OCI-LY7 (cell line): ENCODE measurements around the gene SGTA. TPM values are rescaled to one million over a fixed set of nuclear protein-coding genes. Genes with fewer than 3 reads are reported as not detected.

Experiments used
- BruUV-seq: library from RNA; stranded (reverse); fragments of 400-500 nt; replicated peaks from 2 replicates; lab custom pipeline; 2021; lab: Mats Ljungman, UMichigan
- CTCF ChIA-PET: fragments of 300-600 bp; sonication (Branson Sonifier 250); formaldehyde crosslinking; loops from one replicate; lab custom pipeline; 2022; ENCODE audit warnings: antibody characterized with exemption; ENCODE audit not compliant: unreplicated experiment; lab: Charles Lee
- POLR2A ChIA-PET: fragments of 300-600 bp; sonication (Branson Sonifier 250); formaldehyde crosslinking; loops from one replicate; lab custom pipeline; 2022; ENCODE audit warnings: antibody characterized with exemption; lab: Charles Lee
- DNase-seq: peaks from one replicate; pipeline ENCODE4 v3.0.0-alpha.2; 2015; ENCODE audit warnings: low spot score
- H2AFZ ChIP-seq: fragments of 200-600 bp; sonication (generic), shearing (Covaris generic); 2 replicates; pipeline ENCODE4 v1.6.1; 2014; ENCODE audit warnings: mild to moderate bottlenecking, antibody characterized with exemption, low read length, moderate library complexity
- H3K27ac ChIP-seq: fragments of 200-600 bp; sonication (generic); 2 replicates; pipeline ENCODE4 v1.5.1; 2014; ENCODE audit warnings: mixed run types, low read depth, mild to moderate bottlenecking, moderate library complexity, low read length, inconsistent platforms; ENCODE audit not compliant: poor library complexity, severe bottlenecking
- H3K36me3 ChIP-seq: fragments of 200-600 bp; sonication (generic); 2 replicates; pipeline ENCODE4 v1.6.1; 2014; ENCODE audit warnings: mild to moderate bottlenecking, antibody characterized with exemption, low read length, moderate library complexity, mixed read lengths; ENCODE audit not compliant: insufficient read depth
- H3K4me1 ChIP-seq: fragments of 200-600 bp; sonication (generic); 2 replicates; pipeline ENCODE4 v1.5.1; 2014; ENCODE audit warnings: mild to moderate bottlenecking, low read length; ENCODE audit not compliant: insufficient read depth, poor library complexity, severe bottlenecking
- H3K4me2 ChIP-seq: fragments of 200-600 bp; sonication (generic); 2 replicates; pipeline ENCODE4 v1.6.1; 2014; ENCODE audit warnings: mild to moderate bottlenecking, low read length
- H3K4me3 ChIP-seq: fragments of 200-600 bp; sonication (generic); 2 replicates; pipeline ENCODE4 v1.5.1; 2014; ENCODE audit warnings: mild to moderate bottlenecking, low read depth, low read length; ENCODE audit not compliant: poor library complexity, severe bottlenecking
- H3K79me2 ChIP-seq: fragments of 200-600 bp; sonication (generic); 2 replicates; pipeline ENCODE4 v1.6.1; 2016; ENCODE audit warnings: low read depth, mild to moderate bottlenecking, low read length, moderate library complexity, mixed read lengths; ENCODE audit not compliant: insufficient read depth
- H3K9me2 ChIP-seq: fragments of 200-600 bp; sonication (generic); 2 replicates; pipeline ENCODE4 v1.6.1; 2016; ENCODE audit warnings: mild to moderate bottlenecking, low read length, mixed read lengths; ENCODE audit not compliant: insufficient read depth
- H3K9me3 ChIP-seq: fragments of 200-600 bp; sonication (generic); 2 replicates; pipeline ENCODE4 v1.6.1; 2014; ENCODE audit warnings: mild to moderate bottlenecking, mixed run types, low read length, mixed read lengths
- H4K20me1 ChIP-seq: fragments of 200-600 bp; sonication (generic); 2 replicates; pipeline ENCODE4 v1.6.1; 2014; ENCODE audit warnings: mild to moderate bottlenecking, antibody characterized with exemption, low read length, moderate library complexity, mixed read lengths; ENCODE audit not compliant: insufficient read depth
- CTCF ChIP-seq: fragments of 200-600 bp; sonication (generic); conservative IDR thresholded peaks from 2 replicates; pipeline ENCODE4 v1.5.1; 2014; ENCODE audit warnings: mild to moderate bottlenecking, antibody characterized with exemption, low read length, moderate library complexity, mixed read lengths
- EZH2phosphoT487 ChIP-seq: fragments of 200-600 bp; sonication (generic); IDR thresholded peaks from 2 replicates; pipeline ENCODE4 v1.6.1; 2018; ENCODE audit warnings: low read depth, borderline replicate concordance, mild to moderate bottlenecking, mixed run types, antibody characterized with exemption, low read length, moderate library complexity, mixed read lengths
- intact Hi-C: fragments of 100-400 bp; cut with micrococcal nuclease; formaldehyde crosslinking; loops from one replicate; pipeline ENCODE4 v1.10.0; 2022; ENCODE audit not compliant: unreplicated experiment
- total RNA-seq, 2 experiments: library from RNA; depleted of rRNA in 1 of 2; stranded (reverse); fragments of >200 nt in 1 of 2; shearing (Covaris generic) in 1 of 2; gene quantifications; 2 replicates each; pipeline ENCODE4 v1.2.3, GENCODE V29; 2014 to 2022

Gene SGTA
- total RNA-seq, 2 experiments from 2014 or later = 68.2 to 82.4 TPM

DNA sequence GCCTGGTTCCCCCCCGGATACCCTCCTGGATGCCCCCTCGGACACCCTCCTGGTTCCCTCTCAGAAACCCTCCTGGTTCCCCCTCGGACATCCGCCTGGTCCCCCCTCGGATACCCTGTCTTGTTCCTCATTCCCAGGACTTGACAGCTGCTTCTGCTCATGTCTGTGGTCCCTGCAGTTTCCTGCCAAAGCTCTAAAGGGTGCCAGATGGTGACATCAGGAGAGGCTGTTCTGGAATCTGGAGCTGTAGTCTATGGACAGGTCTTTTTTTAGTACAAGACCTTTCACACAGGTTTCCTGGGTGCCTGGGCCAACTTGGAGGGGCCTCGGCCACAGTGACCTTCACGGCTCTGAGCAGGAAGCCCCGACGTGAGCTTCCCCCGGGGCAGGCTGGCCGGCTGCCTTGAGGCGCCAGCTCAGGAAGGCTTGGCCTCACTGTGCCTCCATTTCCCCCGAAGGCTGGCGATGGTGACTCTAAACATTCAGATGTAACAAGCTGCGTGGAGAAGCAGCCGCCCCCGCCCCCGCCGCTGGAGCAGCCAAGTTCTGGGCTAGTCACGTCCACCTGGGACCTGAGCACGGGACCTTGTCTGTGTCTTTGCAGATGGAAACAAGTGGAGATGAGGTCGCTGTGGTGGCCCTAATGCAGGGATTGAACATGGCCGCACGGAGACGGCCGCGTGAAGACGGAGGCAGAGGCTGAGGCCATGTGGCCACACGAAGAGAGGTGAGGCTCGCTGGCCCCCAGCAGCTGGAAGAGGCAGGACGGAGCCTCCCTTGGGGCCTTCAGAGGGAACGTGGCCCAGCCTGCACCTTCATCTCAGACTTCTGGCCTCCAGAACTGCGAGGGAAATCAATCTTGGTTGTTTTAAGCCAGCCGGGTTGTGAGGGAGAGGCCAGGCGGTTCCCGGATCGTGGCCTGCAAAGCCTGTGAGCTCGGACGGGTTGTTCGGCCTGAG is 12.7 kb downstream of the SGTA start:
- peaks cover 11% of the 10 kb centered on the region for H4K20me1 ChIP-seq
- H2AFZ ChIP-seq = no peak overlapping the region
- intact Hi-C loops = no loop called here
- H3K27ac ChIP-seq = no peak overlapping the region
- H3K4me1 ChIP-seq = peaks cover 16% of the 10 kb centered on the region
- no peak for TF ChIP-seq EZH2phosphoT487
- no peak for TF ChIP-seq CTCF
- no peak overlapping the region for H3K4me3 ChIP-seq
- no peak for DNase-seq
- POLR2A ChIA-PET = no interaction called here
- no peak overlapping the region for H3K4me2 ChIP-seq
- BruUV-seq = no TSS peak
- no peaks in the 10 kb centered on the region for H3K9me2 ChIP-seq
- H3K9me3 ChIP-seq = no peaks in the 10 kb centered on the region
- CTCF ChIA-PET = no interaction called here
- H3K36me3 ChIP-seq = peaks cover 62% of the 10 kb centered on the region
- peaks cover 54% of the 10 kb centered on the region for H3K79me2 ChIP-seq

DNA sequence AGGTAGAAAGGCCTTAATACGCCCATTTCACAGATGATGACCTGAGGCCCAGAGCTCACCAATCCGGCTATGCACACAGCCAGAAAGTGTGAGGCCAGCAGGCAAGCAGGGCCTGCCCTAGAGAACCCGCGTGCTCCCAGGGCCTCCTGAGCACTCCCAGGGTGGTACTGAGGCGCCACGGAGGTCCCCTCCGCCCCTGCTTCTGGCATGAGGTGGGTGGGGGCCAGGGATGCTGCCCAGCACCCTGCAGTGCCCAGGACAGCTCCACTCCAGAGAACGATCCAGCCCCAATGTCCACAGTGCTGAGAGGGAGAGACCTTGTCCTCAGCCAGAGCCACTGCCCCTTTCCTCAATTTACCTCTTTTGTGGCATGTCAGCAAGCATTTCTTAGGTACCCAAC is 13.9 kb downstream of the SGTA start:
- DNase-seq = no peak
- Histone ChIP-seq H3K4me3 (no peak overlapping the region), H4K20me1 (no peaks in the 10 kb centered on the region; the same call in 1 of the 2 replicates), H3K9me2 (no peaks in the 10 kb centered on the region), H3K9me3 (no peaks in the 10 kb centered on the region), H3K4me1 (peaks cover 5% of the 10 kb centered on the region), H2AFZ (no peak overlapping the region), H3K79me2 (peaks cover 42% of the 10 kb centered on the region), H3K27ac (no peak overlapping the region), H3K36me3 (peaks cover 68% of the 10 kb centered on the region), H3K4me2 (no peak overlapping the region)
- POLR2A ChIA-PET = no interaction called here
- TF ChIP-seq EZH2phosphoT487 (no peak), CTCF (no peak)
- CTCF ChIA-PET = no interaction called here
- intact Hi-C loops = no loop called here
- no TSS peak for BruUV-seq
